ENCODE data around the gene NKD2.

DNA sequence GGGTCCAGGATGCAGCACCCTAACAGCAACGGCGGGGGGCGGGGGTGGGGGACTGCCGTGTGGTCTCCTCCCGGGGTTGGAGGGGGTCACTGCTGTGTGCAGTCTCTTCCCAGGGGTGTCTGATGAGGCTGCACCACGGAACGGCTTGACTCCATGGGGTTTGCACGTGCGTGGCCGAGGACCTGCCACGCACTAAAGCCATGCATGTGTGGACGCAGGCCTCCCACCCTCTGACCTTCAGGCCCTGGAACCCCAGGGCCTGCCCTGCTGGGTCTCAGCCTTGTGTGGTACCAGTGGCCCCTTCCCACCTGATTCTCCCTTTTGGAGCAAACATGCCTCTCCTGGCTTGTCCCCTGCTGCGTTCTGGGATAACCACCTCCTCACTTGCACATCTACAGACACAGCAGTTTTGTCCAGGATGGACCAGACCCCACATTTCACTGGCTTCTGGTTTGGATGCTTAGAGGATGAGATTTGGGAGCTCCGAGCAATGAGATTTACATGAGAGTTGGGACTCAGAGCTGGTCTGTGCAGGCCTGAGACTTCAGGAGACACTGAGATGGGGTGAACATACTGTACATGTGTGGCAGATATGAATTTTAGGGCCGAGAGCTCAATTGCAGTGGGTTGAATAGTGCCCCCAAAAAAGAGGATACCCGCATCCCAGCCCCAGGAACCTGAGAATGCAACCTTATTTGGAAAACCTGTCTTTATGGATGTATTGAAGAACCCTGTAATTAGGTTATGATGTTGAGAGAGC is 57.5 kb downstream of the NKD2 start:
- TF ChIP-seq, protein P1, sequence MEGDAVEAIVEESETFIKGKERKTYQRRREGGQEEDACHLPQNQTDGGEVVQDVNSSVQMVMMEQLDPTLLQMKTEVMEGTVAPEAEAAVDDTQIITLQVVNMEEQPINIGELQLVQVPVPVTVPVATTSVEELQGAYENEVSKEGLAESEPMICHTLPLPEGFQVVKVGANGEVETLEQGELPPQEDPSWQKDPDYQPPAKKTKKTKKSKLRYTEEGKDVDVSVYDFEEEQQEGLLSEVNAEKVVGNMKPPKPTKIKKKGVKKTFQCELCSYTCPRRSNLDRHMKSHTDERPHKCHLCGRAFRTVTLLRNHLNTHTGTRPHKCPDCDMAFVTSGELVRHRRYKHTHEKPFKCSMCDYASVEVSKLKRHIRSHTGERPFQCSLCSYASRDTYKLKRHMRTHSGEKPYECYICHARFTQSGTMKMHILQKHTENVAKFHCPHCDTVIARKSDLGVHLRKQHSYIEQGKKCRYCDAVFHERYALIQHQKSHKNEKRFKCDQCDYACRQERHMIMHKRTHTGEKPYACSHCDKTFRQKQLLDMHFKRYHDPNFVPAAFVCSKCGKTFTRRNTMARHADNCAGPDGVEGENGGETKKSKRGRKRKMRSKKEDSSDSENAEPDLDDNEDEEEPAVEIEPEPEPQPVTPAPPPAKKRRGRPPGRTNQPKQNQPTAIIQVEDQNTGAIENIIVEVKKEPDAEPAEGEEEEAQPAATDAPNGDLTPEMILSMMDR (IDR thresholded peaks at IDR 0.05), result no peak
- TF ChIP-seq POLR2AphosphoS5 (IDR thresholded peaks at IDR 0.05; ENCODE audit: low read depth, low read length), result no peak
- no peak for TF ChIP-seq SIN3A (IDR thresholded peaks at IDR 0.05; ENCODE audit: borderline replicate concordance, insufficient read depth, low read depth, low read length)

Data from Panc1 (cell line).